Omental fat pad (tissue), 4 donors: ENCODE results near the gene ZNF609. TPM values are rescaled to one million over a fixed set of nuclear protein-coding genes. Genes with fewer than 3 reads are reported as not detected.

Experiments
- ATAC-seq: fragments of 150-250 bp; one replicate; pipeline ENCODE4 v1.9.1; 2016; ENCODE audit warnings: mild to moderate bottlenecking, moderate library complexity; ENCODE audit not compliant: low FRiP score
- DNase-seq: peaks from one replicate; pipeline ENCODE4 v3.0.0-alpha.2; 2019; ENCODE audit warnings: low spot score
- CTCF ChIP-seq, 3 donors: fragments of 450-650 bp; IDR thresholded peaks; one replicate each; pipeline ENCODE4 v1.5.1; 2016 to 2017; ENCODE audit warnings: antibody characterized with exemption in 3 of 3, mild to moderate bottlenecking in 3 of 3, moderate library complexity in 2 of 3
- total RNA-seq, 4 donors: library from RNA; depleted of rRNA; stranded (reverse); fragments of >200 nt; gene quantifications; one replicate each; pipeline ENCODE4 v1.1.0, GENCODE V29; 2016

The ZNF609 gene
- total RNA-seq, 4 donors from 2014 or later, result 26.1 to 32.4 (median 29.6) TPM

- no peak for TF ChIP-seq CTCF (IDR thresholded peaks at IDR 0.05)
- DNase-seq (no peak), ATAC-seq (no peak)
Measured at GRCh38 chr15:64548235-64548634, 87.9 kb downstream of the ZNF609 start.

GRCh38 chr15:64549860-64550259 is 89.5 kb downstream of the ZNF609 start:
- no peak for ATAC-seq
- TF ChIP-seq CTCF (IDR thresholded peaks at IDR 0.05), result no peak
- DNase-seq, result no peak

DNA sequence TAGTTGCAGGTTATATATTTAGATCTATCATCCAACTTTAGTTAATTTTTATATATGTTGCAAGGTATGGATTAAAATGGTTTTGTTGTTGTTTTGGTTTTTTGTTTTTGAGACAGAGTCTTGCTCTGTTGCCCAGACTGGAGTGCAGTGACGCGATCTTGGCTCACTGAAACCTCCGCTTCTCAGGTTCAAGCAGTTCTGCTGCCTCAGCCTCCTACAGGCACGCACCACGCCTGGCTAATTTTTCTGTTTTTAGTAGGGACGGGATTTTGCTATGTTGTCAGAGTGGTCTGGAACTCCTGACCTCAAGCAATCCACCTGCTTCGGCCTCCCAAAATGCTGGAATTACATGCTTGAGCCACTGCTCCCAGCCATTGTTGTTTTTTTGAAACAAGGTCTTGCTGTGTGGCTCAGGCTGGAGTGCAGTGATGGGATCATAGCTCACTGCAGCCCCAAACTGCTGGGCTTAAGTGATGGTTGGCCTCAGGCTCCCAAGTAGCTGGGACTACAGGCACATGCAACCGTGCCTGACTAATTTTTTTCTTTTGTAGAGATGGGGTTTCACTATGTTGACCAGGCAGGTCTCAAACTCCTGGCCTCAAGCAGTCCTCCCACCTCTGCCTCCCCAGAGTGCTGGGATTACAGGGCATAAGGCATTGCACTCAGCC is 92.0 kb downstream of the ZNF609 start:
- DNase-seq (no peak), ATAC-seq (no peak)
- no peak for TF ChIP-seq CTCF (IDR thresholded peaks at IDR 0.05)

GRCh38 chr15:64558460-64559179 is 98.2 kb downstream of the ZNF609 start:
- no peak for ATAC-seq
- DNase-seq, result no peak
- no peak for TF ChIP-seq CTCF (IDR thresholded peaks at IDR 0.05)

DNA sequence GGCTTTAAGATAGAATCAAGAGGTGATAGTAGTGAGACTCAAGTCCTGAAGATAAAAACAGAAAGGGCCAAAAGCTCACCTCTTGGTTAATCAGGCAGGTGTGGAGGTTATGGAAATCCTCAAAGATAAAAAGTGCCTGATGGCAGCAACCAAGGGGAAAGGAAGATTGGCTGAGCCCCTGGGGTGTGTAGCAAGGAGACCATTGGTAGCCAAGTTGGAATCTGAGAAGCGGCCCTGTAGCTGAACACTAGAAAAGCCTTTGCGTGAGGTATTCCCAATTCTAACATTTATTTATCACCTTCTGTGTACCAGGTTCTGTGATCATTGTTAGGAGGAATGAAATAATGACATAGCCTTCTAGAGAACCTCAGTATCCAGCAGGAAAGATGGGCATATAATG is 98.9 kb downstream of the ZNF609 start:
- DNase-seq (no peak), ATAC-seq (no peak)
- TF ChIP-seq CTCF (IDR thresholded peaks at IDR 0.05), result no peak

DNA sequence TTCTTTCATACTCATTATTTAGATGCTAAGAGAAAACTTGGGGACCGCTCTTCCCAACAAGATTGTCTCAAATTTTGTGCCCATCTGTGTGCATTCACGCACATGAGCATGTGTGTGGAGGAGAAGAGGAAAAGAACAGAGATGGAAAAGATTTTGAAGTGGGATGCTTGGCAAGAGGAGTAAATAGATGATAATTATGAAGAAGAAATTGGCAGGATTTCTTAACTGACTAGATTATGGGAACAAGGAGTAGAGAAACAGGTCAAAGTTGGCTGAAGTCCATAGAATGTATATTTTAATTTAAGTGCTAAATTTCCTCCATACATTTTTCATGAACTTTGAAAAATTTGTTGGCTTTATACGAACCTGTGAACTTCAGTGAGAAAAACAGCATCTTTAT is 100.1 kb downstream of the ZNF609 start:
- no peak for TF ChIP-seq CTCF (IDR thresholded peaks at IDR 0.05)
- ATAC-seq (no peak), DNase-seq (no peak)

DNA sequence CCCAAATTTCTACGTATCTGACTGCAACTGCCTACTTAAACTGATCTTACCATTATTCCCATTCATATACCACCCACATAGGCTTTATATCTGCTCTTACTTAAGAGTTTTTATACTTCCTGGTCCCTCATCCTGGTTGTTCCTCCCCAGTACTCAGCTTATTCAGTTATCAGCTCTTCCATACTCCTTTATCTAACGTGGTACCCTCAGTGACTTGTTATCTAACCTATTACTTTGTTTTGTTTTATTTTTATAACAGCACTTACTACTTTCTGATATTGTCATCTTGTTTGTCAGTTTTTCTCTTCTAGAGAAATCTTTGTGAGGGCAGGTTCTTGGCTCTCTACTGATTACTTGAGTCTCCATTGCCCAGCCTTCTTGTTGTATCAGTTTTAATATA is 100.6 kb downstream of the ZNF609 start:
- TF ChIP-seq CTCF (IDR thresholded peaks at IDR 0.05), result no peak
- ATAC-seq (no peak), DNase-seq (no peak)
